Mesodermal cell (in vitro differentiated cells): ENCODE results near the gene TMC4. TPM values are rescaled to one million over a fixed set of nuclear protein-coding genes. Genes with fewer than 3 reads are reported as not detected.
"Not testable (repeated sequence)": the region's sequence is repeated elsewhere in the genome, so short reads cannot be mapped to it uniquely, and the experiment has no call there.

ENCODE experiments used
- H3K27ac ChIP-seq: 2 replicates; pipeline ENCODE4 v1.7.0; 2013; ENCODE audit warnings: mild to moderate bottlenecking, low read depth, low read length, moderate library complexity; ENCODE audit not compliant: severe bottlenecking
- H3K36me3 ChIP-seq: 2 replicates; pipeline ENCODE4 v1.7.1; 2013; ENCODE audit warnings: mild to moderate bottlenecking, low read length, moderate library complexity; ENCODE audit not compliant: control insufficient read depth, insufficient read depth
- H3K4me1 ChIP-seq: one replicate; pipeline ENCODE4 v1.7.1; 2013; ENCODE audit warnings: mild to moderate bottlenecking, low read length; ENCODE audit not compliant: insufficient read depth, control insufficient read depth, poor library complexity, severe bottlenecking
- H3K4me3 ChIP-seq: 2 replicates; pipeline ENCODE4 v1.7.0; 2013; ENCODE audit warnings: low read length, control low read depth, mild to moderate bottlenecking; ENCODE audit not compliant: insufficient read depth, poor library complexity, severe bottlenecking; ENCODE audit errors: extremely low read depth
- H3K9me3 ChIP-seq: 2 replicates; pipeline ENCODE4 v1.7.1; 2013; ENCODE audit warnings: mild to moderate bottlenecking, low read length, moderate library complexity; ENCODE audit not compliant: control insufficient read depth
- WGBS, 2 experiments: methylation state at CpG; one replicate each; pipeline ENCODE4 v1.1.5; 2013; ENCODE audit warnings: missing lambda C conversion rate in 2 of 2; ENCODE audit not compliant: insufficient coverage in 2 of 2; 5-methylcytosine and 5-hydroxymethylcytosine counted together
- polyA plus RNA-seq, 2 experiments: library from polyadenylated mRNA; stranded (reverse); fragments of 50-300 nt; gene quantifications; one replicate each; pipeline ENCODE4 v1.2.3, GENCODE V29; 2013

The TMC4 gene
- 0.63 TPM for polyA plus RNA-seq (2013, experiment 1 of 2)
- 0.76 TPM for polyA plus RNA-seq (2013, experiment 2 of 2)

- peak within 1 kb of the TSS; percentile 10 for H3K27ac ChIP-seq
Observed at GRCh38 chr19:54172471-54173358, at the start of gene TMC4. TMC4 (minus strand) TSS chr19:54173160; CDS start chr19:54173117, 43 bp downstream.

GRCh38 chr19:54221947-54222346 lies 49.0 kb upstream of the TMC4 start:
- not testable (repeated sequence) for H3K4me1 ChIP-seq, H3K4me3 ChIP-seq, H3K9me3 ChIP-seq, H3K27ac ChIP-seq, H3K36me3 ChIP-seq
- no CpG with 5 or more reads among the region's 7 CpGs for WGBS, 2 experiments

More at GRCh38 chr19:54172471-54173358, at the start of gene TMC4:
- 32 to 53% methylated on average over 12 to 13 of the region's 13 CpGs for WGBS, 2 experiments
- H3K36me3 ChIP-seq: peaks cover 24% of the 10 kb centered on the region
- no peak within 1 kb of the TSS for H3K4me3 ChIP-seq
- no peaks in the 10 kb centered on the region for H3K9me3 ChIP-seq
- H3K4me1 ChIP-seq: peaks cover 3% of the 10 kb centered on the region

GRCh38 chr19:54219702-54220101 lies 46.7 kb upstream of the TMC4 start:
- WGBS, 2 experiments: no CpG with 5 or more reads among the region's 5 CpGs
- not testable (repeated sequence) for H3K27ac ChIP-seq, H3K4me1 ChIP-seq, H3K4me3 ChIP-seq, H3K36me3 ChIP-seq, H3K9me3 ChIP-seq

- H3K9me3 ChIP-seq: no peaks in the 10 kb centered on the region
- no peak overlapping the region for H3K4me3 ChIP-seq
- no peaks in the 10 kb centered on the region for H3K36me3 ChIP-seq
- H3K4me1 ChIP-seq: no peaks in the 10 kb centered on the region
- 90 to 94% methylated on average over 18 to 20 of the region's 27 CpGs for WGBS, 2 experiments
- no peak overlapping the region for H3K27ac ChIP-seq
Observed at GRCh38 chr19:54218960-54219661, 46.2 kb upstream of the TMC4 start.

GRCh38 chr19:54218259-54218658 lies 45.3 kb upstream of the TMC4 start:
- Histone ChIP-seq H3K9me3 (no peaks in the 10 kb centered on the region), H3K36me3 (no peaks in the 10 kb centered on the region), H3K27ac (no peak overlapping the region), H3K4me1 (no peaks in the 10 kb centered on the region), H3K4me3 (no peak overlapping the region)
- 78 to 84% methylated on average over 5 to 8 of the region's 8 CpGs for WGBS, 2 experiments

GRCh38 chr19:54217517-54218247 lies 44.7 kb upstream of the TMC4 start:
- not testable (repeated sequence) for H3K4me3 ChIP-seq, H3K27ac ChIP-seq, H3K9me3 ChIP-seq, H3K36me3 ChIP-seq, H3K4me1 ChIP-seq
- WGBS, 2 experiments: 56 to 79% methylated on average over 5 to 13 of the region's 20 CpGs

GRCh38 chr19:54216869-54217268 lies 43.9 kb upstream of the TMC4 start:
- H3K9me3 ChIP-seq: no peaks in the 10 kb centered on the region
- H3K4me3 ChIP-seq: no peak overlapping the region
- no peaks in the 10 kb centered on the region for H3K4me1 ChIP-seq
- WGBS, 2 experiments: 94 to 100% methylated on average over 3 to 5 of the region's 9 CpGs
- no peaks in the 10 kb centered on the region for H3K36me3 ChIP-seq
- H3K27ac ChIP-seq: no peak overlapping the region

- H3K36me3 ChIP-seq, H3K27ac ChIP-seq, H3K4me1 ChIP-seq, H3K9me3 ChIP-seq, H3K4me3 ChIP-seq: not testable (repeated sequence)
- WGBS, 2 experiments: 100% methylated on average over 3 of the region's 19 CpGs; no CpG with 5 or more reads in 1 of the 2 experiments
Observed at GRCh38 chr19:54214734-54215133, 41.8 kb upstream of the TMC4 start.

GRCh38 chr19:54214217-54214616 lies 41.3 kb upstream of the TMC4 start:
- not testable (repeated sequence) for H3K36me3 ChIP-seq, H3K9me3 ChIP-seq, H3K4me1 ChIP-seq, H3K4me3 ChIP-seq, H3K27ac ChIP-seq
- no CpG with 5 or more reads among the region's 5 CpGs for WGBS, 2 experiments

GRCh38 chr19:54211235-54211634 lies 38.3 kb upstream of the TMC4 start:
- Histone ChIP-seq H3K36me3 (peaks cover 31% of the 10 kb centered on the region), H3K9me3 (no peaks in the 10 kb centered on the region), H3K4me1 (peaks cover 8% of the 10 kb centered on the region), H3K27ac (peak overlapping the region; percentile 29), H3K4me3 (no peak overlapping the region)
- 86 to 93% methylated on average over 8 to 12 of the region's 12 CpGs for WGBS, 2 experiments
